Measurements from ENCODE around the gene WSCD2. TPM values are rescaled to one million over a fixed set of nuclear protein-coding genes. Genes with fewer than 3 reads are reported as not detected.

The WSCD2 gene
- polyA plus RNA-seq, 3 donors = not detected

DNA sequence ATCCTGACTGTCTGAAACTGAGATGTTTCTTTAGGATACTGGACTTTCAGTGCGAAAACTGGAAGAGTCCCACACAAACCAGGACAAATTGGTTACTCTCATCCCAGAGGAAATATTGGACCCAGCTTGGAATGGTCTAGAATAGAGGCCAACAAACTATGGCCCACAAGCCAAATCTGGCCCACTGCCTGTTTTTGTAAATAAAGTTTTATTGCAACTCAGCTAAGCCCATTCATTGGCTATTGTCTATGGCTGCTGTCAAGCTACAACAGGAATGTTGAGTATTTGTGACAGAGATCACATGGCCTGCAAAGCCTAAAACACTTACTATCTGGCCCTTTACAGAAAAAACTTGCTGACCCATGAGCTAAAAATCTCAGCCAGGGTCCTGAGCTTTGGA lies 6.5 kb downstream of the WSCD2 start:
- H3K27me3 ChIP-seq (ENCODE audit: control insufficient read depth in 2 of 2, insufficient read depth in 2 of 2, low read length in 2 of 2) = peaks cover 0 to 8% of the 10 kb centered on the region in 2 donors
- Mint-ChIP-seq H3K27ac (no peak overlapping the region), H3K9me3 (no peaks in the 10 kb centered on the region), H3K4me3 (no peak overlapping the region), H3K27me3 (ENCODE audit: low read depth in 3 of 3) (peaks cover 20 to 31% (median 26%) of the 10 kb centered on the region in 3 donors), H3K4me1 (no peaks in the 10 kb centered on the region), H3K36me3 (no peaks in the 10 kb centered on the region)
- H2AFZ ChIP-seq (ENCODE audit: insufficient read depth, low read depth, low read length, poor library complexity, severe bottlenecking) = no peak overlapping the region
- no peak overlapping the region for H3K4me2 ChIP-seq (replicated peaks; ENCODE audit: extremely low read depth, low read length, poor library complexity, severe bottlenecking)
- intact Hi-C loops (cut with micrococcal nuclease) = no loop called here
- H3K9me3 ChIP-seq (replicated peaks in 1 of 2; ENCODE audit: control insufficient read depth in 1 of 2, insufficient read depth in 1 of 2, low read length in 2 of 2) = no peaks in the 10 kb centered on the region
- H3K27ac ChIP-seq (ENCODE audit: low read depth in 1 of 2, low read length in 2 of 2) = no peak overlapping the region
- WGBS (ENCODE audit: insufficient coverage) = 88% methylated on average over 1 of the region's 1 CpG
- H3K79me2 ChIP-seq (ENCODE audit: insufficient read depth, low read length) = no peaks in the 10 kb centered on the region
- no peak overlapping the region for H3K4me3 ChIP-seq (replicated peaks in 1 of 3; ENCODE audit: low read depth in 2 of 3, low read length in 3 of 3)
- H3K9ac ChIP-seq (ENCODE audit: insufficient read depth, low read length, poor library complexity, severe bottlenecking) = no peak overlapping the region
- no peaks in the 10 kb centered on the region for H3K4me1 ChIP-seq (ENCODE audit: control insufficient read depth in 1 of 2, insufficient read depth in 2 of 2, low read length in 2 of 2)
- TF ChIP-seq, protein P1, sequence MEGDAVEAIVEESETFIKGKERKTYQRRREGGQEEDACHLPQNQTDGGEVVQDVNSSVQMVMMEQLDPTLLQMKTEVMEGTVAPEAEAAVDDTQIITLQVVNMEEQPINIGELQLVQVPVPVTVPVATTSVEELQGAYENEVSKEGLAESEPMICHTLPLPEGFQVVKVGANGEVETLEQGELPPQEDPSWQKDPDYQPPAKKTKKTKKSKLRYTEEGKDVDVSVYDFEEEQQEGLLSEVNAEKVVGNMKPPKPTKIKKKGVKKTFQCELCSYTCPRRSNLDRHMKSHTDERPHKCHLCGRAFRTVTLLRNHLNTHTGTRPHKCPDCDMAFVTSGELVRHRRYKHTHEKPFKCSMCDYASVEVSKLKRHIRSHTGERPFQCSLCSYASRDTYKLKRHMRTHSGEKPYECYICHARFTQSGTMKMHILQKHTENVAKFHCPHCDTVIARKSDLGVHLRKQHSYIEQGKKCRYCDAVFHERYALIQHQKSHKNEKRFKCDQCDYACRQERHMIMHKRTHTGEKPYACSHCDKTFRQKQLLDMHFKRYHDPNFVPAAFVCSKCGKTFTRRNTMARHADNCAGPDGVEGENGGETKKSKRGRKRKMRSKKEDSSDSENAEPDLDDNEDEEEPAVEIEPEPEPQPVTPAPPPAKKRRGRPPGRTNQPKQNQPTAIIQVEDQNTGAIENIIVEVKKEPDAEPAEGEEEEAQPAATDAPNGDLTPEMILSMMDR (IDR thresholded peaks at IDR 0.05) = no peak
- no peak for DNase-seq
- H3K36me3 ChIP-seq (replicated peaks in 1 of 2; ENCODE audit: control insufficient read depth in 1 of 2, insufficient read depth in 2 of 2, low read length in 2 of 2) = no peaks in the 10 kb centered on the region
- no peaks in the 10 kb centered on the region for H4K20me1 ChIP-seq (ENCODE audit: insufficient read depth, low read length)

DNA sequence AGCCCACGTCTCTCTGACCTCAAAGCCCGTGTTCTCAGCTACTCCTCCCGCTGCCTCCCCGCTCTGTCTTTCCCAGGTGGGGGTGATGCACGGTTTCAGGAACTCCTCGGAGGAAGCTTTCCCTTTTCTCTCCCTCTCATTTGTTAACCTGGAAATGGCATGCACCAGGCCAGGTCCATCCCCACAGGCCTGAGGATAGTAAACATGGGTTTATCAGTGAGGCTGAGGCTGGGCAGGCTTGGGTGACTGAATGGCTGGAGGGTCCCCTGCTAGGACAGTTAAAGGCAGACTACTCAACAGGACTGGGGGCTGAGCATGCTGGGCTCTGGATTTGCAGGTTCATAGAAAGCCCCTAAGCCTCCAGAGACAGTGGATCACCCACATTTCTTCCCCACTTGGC lies 7.6 kb downstream of the WSCD2 start:
- Mint-ChIP-seq H3K4me1 (no peaks in the 10 kb centered on the region), H3K9me3 (no peaks in the 10 kb centered on the region), H3K27ac (no peak overlapping the region), H3K4me3 (no peak overlapping the region), H3K27me3 (ENCODE audit: low read depth in 3 of 3) (peaks cover 10 to 22% (median 19%) of the 10 kb centered on the region in 3 donors), H3K36me3 (no peaks in the 10 kb centered on the region)
- Histone ChIP-seq H3K27ac (ENCODE audit: low read depth in 1 of 2, low read length in 2 of 2) (no peak overlapping the region), H3K4me1 (ENCODE audit: control insufficient read depth in 1 of 2, insufficient read depth in 2 of 2, low read length in 2 of 2) (no peaks in the 10 kb centered on the region), H3K79me2 (ENCODE audit: insufficient read depth, low read length) (no peaks in the 10 kb centered on the region), H3K4me2 (replicated peaks; ENCODE audit: extremely low read depth, low read length, poor library complexity, severe bottlenecking) (no peak overlapping the region), H3K27me3 (ENCODE audit: control insufficient read depth in 2 of 2, insufficient read depth in 2 of 2, low read length in 2 of 2) (no peaks in the 10 kb centered on the region), H3K9ac (ENCODE audit: insufficient read depth, low read length, poor library complexity, severe bottlenecking) (no peak overlapping the region), H3K4me3 (replicated peaks in 1 of 3; ENCODE audit: low read depth in 2 of 3, low read length in 3 of 3) (no peak overlapping the region), H4K20me1 (ENCODE audit: insufficient read depth, low read length) (no peaks in the 10 kb centered on the region), H3K36me3 (replicated peaks in 1 of 2; ENCODE audit: control insufficient read depth in 1 of 2, insufficient read depth in 2 of 2, low read length in 2 of 2) (no peaks in the 10 kb centered on the region), H3K9me3 (replicated peaks in 1 of 2; ENCODE audit: control insufficient read depth in 1 of 2, insufficient read depth in 1 of 2, low read length in 2 of 2) (no peaks in the 10 kb centered on the region), H2AFZ (ENCODE audit: insufficient read depth, low read depth, low read length, poor library complexity, severe bottlenecking) (no peak overlapping the region)
- no peak for DNase-seq
- intact Hi-C loops (cut with micrococcal nuclease) = no loop called here
- TF ChIP-seq, protein P1 (IDR thresholded peaks at IDR 0.05) = no peak
- WGBS (ENCODE audit: insufficient coverage) = 100% methylated on average over 3 of the region's 6 CpGs
